HuH-7.5 (cell line): ENCODE data around the gene NKPD1.
"Not testable (repeated sequence)": the region's sequence is repeated elsewhere in the genome, so short reads cannot be mapped to it uniquely, and the experiment has no call there.

Source experiments
- DNase-seq: peaks from one replicate; pipeline ENCODE4 v3.0.0; 2011; ENCODE audit warnings: low spot score

NKPD1 gene

GRCh38 chr19:45138303-45138751, 22.5 kb downstream of the NKPD1 start:
- no peak for DNase-seq

GRCh38 chr19:45137179-45137761, 23.5 kb downstream of the NKPD1 start:
- no peak for DNase-seq

GRCh38 chr19:45136507-45137178, 24.1 kb downstream of the NKPD1 start:
- no peak for DNase-seq

GRCh38 chr19:45135176-45135885, 25.5 kb downstream of the NKPD1 start:
- no peak for DNase-seq

- DNase-seq, result no peak
Measured at GRCh38 chr19:45133661-45134060, 27.1 kb downstream of the NKPD1 start.

GRCh38 chr19:45130888-45131615, 29.7 kb downstream of the NKPD1 start:
- peak; percentile 64 for DNase-seq

- no peak for DNase-seq
Measured at GRCh38 chr19:45130236-45130635, 30.5 kb downstream of the NKPD1 start.

- DNase-seq, result no peak
Measured at GRCh38 chr19:45128806-45129205, 32.0 kb downstream of the NKPD1 start.

- DNase-seq, result no peak
Measured at GRCh38 chr19:45128146-45128545, 32.6 kb downstream of the NKPD1 start.

GRCh38 chr19:45126654-45127053, 34.1 kb downstream of the NKPD1 start:
- no peak for DNase-seq

GRCh38 chr19:45125975-45126493, 34.7 kb downstream of the NKPD1 start:
- no peak for DNase-seq

- DNase-seq, result no peak
Measured at GRCh38 chr19:45125360-45125759, 35.4 kb downstream of the NKPD1 start.

- DNase-seq, result no peak
Measured at GRCh38 chr19:45124021-45124420, 36.8 kb downstream of the NKPD1 start.

GRCh38 chr19:45123440-45123850, 37.3 kb downstream of the NKPD1 start:
- DNase-seq, result no peak

- DNase-seq, result no peak
Measured at GRCh38 chr19:45122832-45123231, 38.0 kb downstream of the NKPD1 start.

GRCh38 chr19:45121827-45122345, 38.9 kb downstream of the NKPD1 start:
- no peak for DNase-seq

- DNase-seq, result no peak
Measured at GRCh38 chr19:45119582-45119981, 41.2 kb downstream of the NKPD1 start.

- DNase-seq, result not testable (repeated sequence)
Measured at GRCh38 chr19:45118591-45119355, 42.0 kb downstream of the NKPD1 start.

- no peak for DNase-seq
Measured at GRCh38 chr19:45118106-45118505, 42.7 kb downstream of the NKPD1 start.

GRCh38 chr19:45117671-45118070, 43.1 kb downstream of the NKPD1 start:
- no peak for DNase-seq

- no peak for DNase-seq
Measured at GRCh38 chr19:45117167-45117594, 43.6 kb downstream of the NKPD1 start.
